C4-2B (cell line): ENCODE measurements around the gene FHIT.

Source experiments
- ZFX ChIP-seq: fragments of 450-650 bp; IDR thresholded peaks from 2 replicates; pipeline ENCODE4 v1.6.1; 2017
- TF ChIP-seq, protein P1 (sequence below): fragments of 450-650 bp; conservative IDR thresholded peaks from 2 replicates; pipeline ENCODE4 v1.5.1; 2017; ENCODE audit warnings: mild to moderate bottlenecking

- TF ChIP-seq, protein P1, sequence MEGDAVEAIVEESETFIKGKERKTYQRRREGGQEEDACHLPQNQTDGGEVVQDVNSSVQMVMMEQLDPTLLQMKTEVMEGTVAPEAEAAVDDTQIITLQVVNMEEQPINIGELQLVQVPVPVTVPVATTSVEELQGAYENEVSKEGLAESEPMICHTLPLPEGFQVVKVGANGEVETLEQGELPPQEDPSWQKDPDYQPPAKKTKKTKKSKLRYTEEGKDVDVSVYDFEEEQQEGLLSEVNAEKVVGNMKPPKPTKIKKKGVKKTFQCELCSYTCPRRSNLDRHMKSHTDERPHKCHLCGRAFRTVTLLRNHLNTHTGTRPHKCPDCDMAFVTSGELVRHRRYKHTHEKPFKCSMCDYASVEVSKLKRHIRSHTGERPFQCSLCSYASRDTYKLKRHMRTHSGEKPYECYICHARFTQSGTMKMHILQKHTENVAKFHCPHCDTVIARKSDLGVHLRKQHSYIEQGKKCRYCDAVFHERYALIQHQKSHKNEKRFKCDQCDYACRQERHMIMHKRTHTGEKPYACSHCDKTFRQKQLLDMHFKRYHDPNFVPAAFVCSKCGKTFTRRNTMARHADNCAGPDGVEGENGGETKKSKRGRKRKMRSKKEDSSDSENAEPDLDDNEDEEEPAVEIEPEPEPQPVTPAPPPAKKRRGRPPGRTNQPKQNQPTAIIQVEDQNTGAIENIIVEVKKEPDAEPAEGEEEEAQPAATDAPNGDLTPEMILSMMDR, result no peak
- no peak for TF ChIP-seq ZFX
Observed at GRCh38 chr3:60136601-60137000, 1114.7 kb downstream of the FHIT start.
